Progenitor cell of endocrine pancreas (in vitro differentiated cells): ENCODE data around the gene KIAA1614. TPM values are rescaled to one million over a fixed set of nuclear protein-coding genes. Genes with fewer than 3 reads are reported as not detected.
A peak's percentile ranks its signal among the peaks of the same experiment; 100 is the strongest.

ENCODE experiments used
- DNase-seq: peaks from one replicate; pipeline ENCODE4 v3.0.0; 2021; ENCODE audit warnings: low spot score; ENCODE audit not compliant: unreplicated experiment
- H3K27ac Mint-ChIP-seq: 2 replicates; pipeline ENCODE4 v1.8.0; 2021; ENCODE audit warnings: mild to moderate bottlenecking, moderate library complexity, mixed read lengths
- H3K27me3 Mint-ChIP-seq: 2 replicates; pipeline ENCODE4 v1.8.0; 2021; ENCODE audit warnings: mixed read lengths
- H3K36me3 Mint-ChIP-seq: 2 replicates; pipeline ENCODE4 v1.8.0; 2022; ENCODE audit warnings: mixed read lengths; ENCODE audit not compliant: insufficient read depth
- H3K4me1 Mint-ChIP-seq: 2 replicates; pipeline ENCODE4 v1.8.0; 2021; ENCODE audit warnings: low read depth, mixed read lengths
- H3K4me3 Mint-ChIP-seq: 2 replicates; pipeline ENCODE4 v1.8.0; 2021; ENCODE audit warnings: low read depth, mild to moderate bottlenecking, moderate library complexity, mixed read lengths
- H3K9me3 Mint-ChIP-seq: 2 replicates; pipeline ENCODE4 v1.8.0; 2021; ENCODE audit warnings: low read depth, mixed read lengths
- total RNA-seq: library from RNA; stranded (reverse); gene quantifications from 2 replicates; pipeline ENCODE4 v1.2.1, GENCODE V29; 2021
- TF ChIP-seq, protein P1 (sequence below): fragments of 200-600 bp; sonication (generic); IDR thresholded peaks from one replicate; pipeline ENCODE4 v1.5.0; 2021; ENCODE audit warnings: antibody characterized with exemption, mild to moderate bottlenecking; ENCODE audit not compliant: unreplicated experiment

KIAA1614 gene
- total RNA-seq, 1 donor from 2014 or later: 2.5 TPM

DNA sequence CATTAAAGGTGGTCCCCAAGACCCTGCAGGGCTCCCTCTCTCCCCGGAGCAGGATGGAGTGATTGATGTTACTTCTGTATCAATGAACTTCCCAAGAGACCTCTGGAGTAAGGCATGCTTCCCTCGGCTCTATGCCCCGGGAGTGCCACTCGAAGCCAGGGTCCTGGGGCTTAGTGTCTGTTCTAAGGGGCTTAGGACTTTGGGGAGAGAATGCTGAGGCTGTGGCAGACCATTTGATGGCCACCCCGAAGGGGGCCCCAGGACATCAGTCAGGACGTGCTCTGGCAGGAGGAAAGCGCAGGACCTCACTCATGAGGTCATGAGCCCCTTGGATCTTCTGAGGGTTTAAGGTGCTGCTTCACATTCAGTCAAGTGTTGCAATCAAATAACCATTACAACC lies 7.5 kb downstream of the KIAA1614 start:
- peaks cover 20% of the 10 kb centered on the region for H3K4me1 Mint-ChIP-seq
- no peak overlapping the region for H3K4me3 Mint-ChIP-seq
- no peaks in the 10 kb centered on the region for H3K9me3 Mint-ChIP-seq
- TF ChIP-seq, protein P1, sequence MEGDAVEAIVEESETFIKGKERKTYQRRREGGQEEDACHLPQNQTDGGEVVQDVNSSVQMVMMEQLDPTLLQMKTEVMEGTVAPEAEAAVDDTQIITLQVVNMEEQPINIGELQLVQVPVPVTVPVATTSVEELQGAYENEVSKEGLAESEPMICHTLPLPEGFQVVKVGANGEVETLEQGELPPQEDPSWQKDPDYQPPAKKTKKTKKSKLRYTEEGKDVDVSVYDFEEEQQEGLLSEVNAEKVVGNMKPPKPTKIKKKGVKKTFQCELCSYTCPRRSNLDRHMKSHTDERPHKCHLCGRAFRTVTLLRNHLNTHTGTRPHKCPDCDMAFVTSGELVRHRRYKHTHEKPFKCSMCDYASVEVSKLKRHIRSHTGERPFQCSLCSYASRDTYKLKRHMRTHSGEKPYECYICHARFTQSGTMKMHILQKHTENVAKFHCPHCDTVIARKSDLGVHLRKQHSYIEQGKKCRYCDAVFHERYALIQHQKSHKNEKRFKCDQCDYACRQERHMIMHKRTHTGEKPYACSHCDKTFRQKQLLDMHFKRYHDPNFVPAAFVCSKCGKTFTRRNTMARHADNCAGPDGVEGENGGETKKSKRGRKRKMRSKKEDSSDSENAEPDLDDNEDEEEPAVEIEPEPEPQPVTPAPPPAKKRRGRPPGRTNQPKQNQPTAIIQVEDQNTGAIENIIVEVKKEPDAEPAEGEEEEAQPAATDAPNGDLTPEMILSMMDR: no peak
- no peak overlapping the region for H3K27ac Mint-ChIP-seq
- peaks cover 21% of the 10 kb centered on the region for H3K27me3 Mint-ChIP-seq
- DNase-seq: no peak
- no peaks in the 10 kb centered on the region for H3K36me3 Mint-ChIP-seq

DNA sequence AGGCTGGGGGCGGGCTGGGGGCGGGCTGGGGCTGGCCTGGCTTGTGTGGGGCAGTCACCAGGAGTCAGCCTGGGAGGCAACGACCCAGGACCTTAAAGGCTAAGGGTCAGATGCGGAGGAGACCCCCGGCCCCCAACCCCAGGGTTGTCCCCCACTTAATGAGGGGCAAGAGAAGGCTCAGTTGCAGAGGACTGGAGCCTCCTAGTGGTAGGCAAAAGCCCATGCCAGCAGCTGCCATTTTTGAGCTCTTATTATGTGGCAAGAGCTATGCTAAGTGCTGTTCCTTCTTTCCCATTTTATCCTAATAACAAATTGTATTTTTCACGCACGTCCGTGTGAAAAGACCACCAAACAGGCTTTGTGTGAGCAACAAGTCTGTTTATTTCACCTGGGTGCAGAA lies 8.0 kb downstream of the KIAA1614 start:
- Mint-ChIP-seq H3K4me3 (no peak overlapping the region), H3K27me3 (peaks cover 16% of the 10 kb centered on the region), H3K4me1 (peaks cover 25% of the 10 kb centered on the region), H3K27ac (no peak overlapping the region), H3K36me3 (no peaks in the 10 kb centered on the region), H3K9me3 (no peaks in the 10 kb centered on the region)
- TF ChIP-seq, protein P1: peak; percentile 24
- no peak for DNase-seq

DNA sequence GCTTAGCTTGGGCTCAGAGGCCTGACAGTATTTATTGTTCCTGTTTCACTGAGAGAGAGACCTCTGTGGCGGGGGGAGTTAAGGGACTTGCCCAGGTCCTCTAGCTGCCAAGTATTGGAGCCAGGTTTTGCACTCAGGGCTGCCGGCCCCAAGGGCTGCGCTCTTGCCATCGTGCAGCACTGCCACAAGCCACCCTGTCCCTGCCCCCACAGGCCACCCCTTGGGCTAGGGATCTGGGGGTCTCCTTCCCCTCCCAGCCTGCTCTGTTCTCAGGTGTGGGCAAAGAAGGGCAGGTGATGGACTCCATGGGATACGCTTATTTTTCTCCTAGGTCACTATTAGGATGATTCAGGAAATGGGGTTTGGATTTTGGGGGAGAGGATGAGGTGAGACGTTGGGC lies 8.7 kb downstream of the KIAA1614 start:
- no peaks in the 10 kb centered on the region for H3K36me3 Mint-ChIP-seq
- H3K9me3 Mint-ChIP-seq: no peaks in the 10 kb centered on the region
- TF ChIP-seq, protein P1: no peak
- no peak for DNase-seq
- H3K27ac Mint-ChIP-seq: no peak overlapping the region
- peaks cover 15% of the 10 kb centered on the region for H3K27me3 Mint-ChIP-seq
- no peak overlapping the region for H3K4me3 Mint-ChIP-seq
- H3K4me1 Mint-ChIP-seq: peaks cover 32% of the 10 kb centered on the region

DNA sequence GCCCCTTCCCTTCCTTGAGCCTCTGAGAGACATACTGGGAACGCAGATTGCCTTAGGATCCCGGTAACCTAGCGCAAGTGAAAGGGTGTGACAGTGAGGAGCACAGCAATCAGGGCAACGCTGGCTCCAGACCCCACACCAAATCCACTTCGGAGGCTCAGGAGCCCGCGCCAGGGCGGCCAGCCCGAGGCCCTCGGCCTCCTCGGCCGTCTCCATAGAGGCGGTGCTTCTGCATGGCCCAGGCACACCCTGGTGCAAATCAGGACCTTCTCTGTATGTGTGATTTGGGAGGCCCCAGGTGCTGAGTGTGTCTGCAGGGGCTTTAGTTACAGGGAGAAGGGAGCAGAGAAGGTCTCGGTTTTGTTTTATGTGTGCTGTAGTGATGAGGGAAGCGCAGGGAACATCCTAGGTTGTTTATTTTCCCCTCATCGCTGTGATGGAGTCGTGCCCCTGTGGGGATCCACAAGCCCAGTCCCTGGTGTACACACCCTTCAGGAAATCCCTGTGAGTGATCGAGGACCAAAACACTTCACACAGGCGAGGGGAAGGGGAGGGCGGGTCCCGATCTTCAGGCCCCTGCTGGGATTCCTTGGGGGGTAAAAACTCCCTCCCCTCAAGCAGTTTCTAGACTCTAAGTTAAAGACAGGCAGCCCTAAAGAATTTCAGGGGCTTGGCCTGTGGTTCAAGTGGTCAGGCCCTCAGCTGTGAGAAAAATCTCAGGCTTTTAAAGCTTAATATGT lies 9.4 kb downstream of the KIAA1614 start:
- no peak for DNase-seq
- H3K9me3 Mint-ChIP-seq: no peaks in the 10 kb centered on the region
- no peak overlapping the region for H3K27ac Mint-ChIP-seq
- H3K4me3 Mint-ChIP-seq: no peak overlapping the region
- TF ChIP-seq, protein P1: no peak
- H3K36me3 Mint-ChIP-seq: no peaks in the 10 kb centered on the region
- peaks cover 13% of the 10 kb centered on the region for H3K27me3 Mint-ChIP-seq
- H3K4me1 Mint-ChIP-seq: peaks cover 38% of the 10 kb centered on the region

DNA sequence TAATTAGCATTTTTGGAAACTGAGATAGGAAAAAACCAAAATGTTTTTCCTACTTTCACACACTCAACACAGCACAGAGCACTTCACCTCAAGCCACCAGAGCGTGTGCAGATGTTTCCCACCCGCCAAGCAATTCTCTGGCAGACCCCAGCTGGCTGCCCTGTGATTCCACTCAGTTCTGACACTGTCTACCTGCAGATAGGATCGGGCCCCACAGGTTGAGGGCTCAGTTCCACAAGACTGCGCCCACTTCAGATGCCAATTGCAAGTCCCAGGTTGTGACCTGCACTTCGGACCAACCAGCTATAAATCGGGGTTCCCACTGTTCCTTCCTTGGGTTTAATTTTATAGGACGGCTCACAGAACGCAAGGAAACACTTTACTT lies 9.9 kb downstream of the KIAA1614 start:
- Mint-ChIP-seq H3K9me3 (no peaks in the 10 kb centered on the region), H3K4me3 (no peak overlapping the region), H3K27ac (no peak overlapping the region), H3K36me3 (no peaks in the 10 kb centered on the region), H3K27me3 (peaks cover 9% of the 10 kb centered on the region), H3K4me1 (peaks cover 41% of the 10 kb centered on the region)
- DNase-seq: no peak
- TF ChIP-seq, protein P1: no peak
